NCI-H526 (cell line): ENCODE measurements around the gene KRTDAP.

Experiments
- DNase-seq, 2 experiments: peaks; one replicate each; lab custom pipeline; 2025; lab: John Stamatoyannopoulos, UW

KRTDAP gene

DNA sequence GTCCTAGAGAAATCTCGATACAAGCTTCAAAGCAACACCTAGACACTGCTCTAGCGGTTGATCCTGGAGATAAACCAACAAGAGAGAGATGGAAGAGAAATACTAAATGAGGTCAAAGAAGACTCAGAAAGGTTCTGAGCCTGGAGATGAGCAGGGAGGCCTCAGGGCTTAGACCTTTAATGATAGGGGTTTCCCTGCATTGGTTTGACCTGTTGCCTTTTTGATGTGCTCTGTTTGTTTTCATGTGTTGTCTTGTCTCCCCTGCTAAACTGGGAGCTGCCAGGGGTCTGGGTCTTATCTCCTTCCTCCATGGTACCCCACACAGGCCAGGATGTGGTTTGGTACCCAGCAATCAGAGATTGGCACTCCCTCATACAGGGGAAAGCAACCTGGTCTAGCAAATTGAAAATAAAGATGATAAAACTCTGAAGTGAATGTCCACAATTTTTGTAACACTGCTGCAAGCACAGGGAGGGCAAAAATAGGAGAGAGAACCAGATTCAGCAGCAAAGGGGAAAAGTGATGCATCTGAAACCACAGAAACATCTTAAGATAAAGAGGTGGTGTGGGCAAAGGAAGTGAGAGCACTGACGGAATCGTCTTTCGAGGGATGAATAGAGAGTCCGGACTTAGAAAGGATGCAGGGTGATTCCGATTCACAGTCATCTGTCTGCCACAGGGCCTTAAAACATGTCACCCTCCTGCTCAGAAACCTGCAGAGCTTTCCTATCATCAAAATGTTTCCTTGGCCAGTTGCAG lies 38.7 kb downstream of the KRTDAP start:
- DNase-seq, result no peak

DNA sequence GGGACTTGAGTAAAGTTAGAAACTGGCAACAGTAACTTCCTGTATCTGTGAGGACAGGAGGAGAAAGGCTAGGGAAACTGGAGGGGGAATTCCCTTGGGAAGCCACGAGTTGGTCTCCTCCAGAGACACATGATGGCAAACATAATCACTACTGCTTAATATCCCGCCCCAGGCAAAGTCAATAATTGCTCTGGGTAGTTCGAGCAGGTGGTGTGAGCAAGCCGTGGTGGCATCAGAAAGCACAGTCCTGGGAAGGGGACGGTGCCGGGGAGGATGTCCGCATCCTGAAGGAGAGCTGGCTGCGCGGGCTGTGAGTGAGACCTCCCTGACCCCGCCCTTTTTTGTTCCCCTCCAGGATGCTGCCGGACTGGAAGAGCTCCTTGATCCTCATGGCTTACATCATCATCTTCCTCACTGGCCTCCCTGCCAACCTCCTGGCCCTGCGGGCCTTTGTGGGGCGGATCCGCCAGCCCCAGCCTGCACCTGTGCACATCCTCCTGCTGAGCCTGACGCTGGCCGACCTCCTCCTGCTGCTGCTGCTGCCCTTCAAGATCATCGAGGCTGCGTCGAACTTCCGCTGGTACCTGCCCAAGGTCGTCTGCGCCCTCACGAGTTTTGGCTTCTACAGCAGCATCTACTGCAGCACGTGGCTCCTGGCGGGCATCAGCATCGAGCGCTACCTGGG lies 40.8 kb downstream of the KRTDAP start:
- peak; percentile 78 to 89 for DNase-seq

DNA sequence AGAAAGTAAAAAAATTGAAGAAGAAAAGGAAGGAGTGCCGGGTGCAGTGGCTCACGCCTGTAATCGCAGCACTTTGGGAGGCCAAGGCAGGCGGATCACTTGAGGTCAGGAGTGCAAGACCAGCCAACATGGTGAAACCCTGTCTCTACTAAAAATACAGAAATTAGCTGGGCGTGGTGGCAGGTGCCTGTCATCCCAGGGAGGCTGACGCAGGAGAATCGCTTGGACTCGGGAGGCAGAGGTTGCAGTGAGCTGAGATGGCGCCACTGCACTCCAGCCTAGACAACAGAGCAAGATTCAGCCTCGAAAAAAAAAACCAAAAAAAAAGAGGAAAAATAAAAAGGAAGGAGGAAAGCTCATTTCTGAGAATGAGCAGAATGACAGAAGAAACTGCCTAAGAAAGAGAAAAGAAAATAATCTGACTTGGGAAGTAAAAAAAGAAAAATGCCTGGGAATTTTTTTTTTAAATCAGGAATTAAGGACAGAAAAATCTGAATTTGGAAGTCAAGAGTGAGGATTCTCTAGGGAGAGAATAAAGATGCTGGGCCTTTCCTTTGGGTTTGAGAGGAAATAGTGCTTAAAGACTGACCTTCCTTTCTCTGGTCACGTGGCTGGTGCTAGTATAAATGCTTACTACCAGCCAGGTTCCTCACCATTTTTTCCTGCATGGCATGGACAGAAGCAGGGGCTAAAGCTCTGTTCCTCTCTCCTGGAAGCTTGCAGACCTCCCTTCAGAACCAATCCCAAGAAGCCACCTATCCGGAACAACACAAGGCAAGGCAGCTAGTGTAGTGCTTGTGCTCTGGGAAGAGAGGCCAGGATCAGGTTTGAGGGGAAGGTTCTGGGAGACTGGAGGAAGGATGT lies 42.4 kb downstream of the KRTDAP start, which contains the start of gene FFAR2:
TSS of gene FFAR2 (plus strand) at position 652 of the 864 bp plus-strand sequence. CDS start 1,458 bp downstream, outside the sequence.
- DNase-seq, result no peak

DNA sequence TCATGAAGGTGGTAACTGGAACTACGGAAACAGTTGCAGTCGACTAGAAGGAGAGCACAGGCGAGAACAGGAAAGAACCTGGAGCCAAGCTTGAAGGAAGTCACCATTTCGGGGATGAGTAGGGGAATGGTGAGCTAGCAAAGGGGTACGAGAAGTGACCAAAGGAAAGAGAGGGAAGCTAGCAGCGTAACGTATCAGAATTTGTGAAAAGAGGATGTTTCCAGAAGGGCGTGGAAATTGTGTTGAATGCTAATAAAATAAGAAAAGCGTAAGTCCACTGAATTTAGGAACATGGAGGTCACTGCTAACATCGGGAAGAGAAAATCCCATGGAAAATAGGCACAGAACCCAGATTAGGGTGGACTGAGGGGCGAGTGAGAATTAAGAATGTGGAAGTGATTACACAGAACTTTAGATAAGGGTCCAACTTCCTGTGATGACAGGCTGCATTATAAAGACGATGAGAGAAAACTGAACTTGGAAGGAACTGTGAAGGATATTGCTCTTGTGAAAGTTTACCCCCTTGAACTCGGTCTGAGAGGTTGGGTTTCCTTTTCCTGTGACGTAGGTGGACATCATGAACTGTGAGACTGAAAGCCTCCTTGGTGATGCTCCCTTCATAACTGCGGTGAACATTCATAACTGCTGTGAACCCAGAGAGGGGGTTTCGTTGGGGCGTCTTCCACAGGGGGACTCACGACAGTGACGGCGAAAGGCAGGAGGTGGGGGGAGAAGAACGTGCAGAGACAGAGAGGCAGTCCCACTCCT lies 44.3 kb downstream of the KRTDAP start:
- DNase-seq, result no peak

DNA sequence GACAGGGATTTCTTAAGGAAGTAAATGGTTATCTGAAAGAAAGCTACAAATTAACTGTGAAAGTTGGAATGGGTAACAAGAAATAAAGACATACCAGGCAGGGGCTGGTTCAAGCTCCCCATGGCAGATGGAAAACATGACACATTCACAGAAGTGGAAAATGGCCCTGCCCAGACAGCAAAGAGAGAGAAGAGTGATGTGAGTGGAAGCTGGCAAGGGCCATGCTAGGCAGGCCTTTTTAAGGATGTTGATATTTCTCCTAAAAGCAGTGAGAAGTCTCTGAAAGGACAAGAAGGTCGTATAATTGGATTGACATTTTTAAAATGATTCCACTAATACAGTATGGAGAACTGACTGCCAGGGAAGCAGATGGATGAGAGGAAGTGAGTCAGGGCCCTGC lies 45.5 kb downstream of the KRTDAP start:
- DNase-seq, result no peak

DNA sequence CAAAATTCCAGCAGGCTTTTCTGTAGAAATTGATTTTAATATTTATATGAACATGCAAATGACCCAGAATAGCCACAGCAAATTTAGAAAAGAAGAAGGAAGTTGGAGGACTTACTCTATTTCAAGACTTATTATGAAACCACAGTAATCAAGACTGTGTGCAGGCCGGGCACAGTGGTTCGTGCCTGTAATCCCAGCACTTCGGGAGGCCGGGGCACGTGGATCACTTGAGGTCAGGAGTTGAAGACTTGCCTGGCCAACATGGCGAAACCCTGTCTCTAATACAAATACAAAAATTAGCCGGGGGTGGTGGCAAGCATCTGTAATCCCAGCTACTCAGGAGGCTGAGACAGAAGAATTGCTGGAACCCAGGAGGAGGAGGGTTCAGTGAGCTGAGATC lies 48.2 kb downstream of the KRTDAP start:
- peak in 1 of 2 experiments; percentile 17 for DNase-seq

DNA sequence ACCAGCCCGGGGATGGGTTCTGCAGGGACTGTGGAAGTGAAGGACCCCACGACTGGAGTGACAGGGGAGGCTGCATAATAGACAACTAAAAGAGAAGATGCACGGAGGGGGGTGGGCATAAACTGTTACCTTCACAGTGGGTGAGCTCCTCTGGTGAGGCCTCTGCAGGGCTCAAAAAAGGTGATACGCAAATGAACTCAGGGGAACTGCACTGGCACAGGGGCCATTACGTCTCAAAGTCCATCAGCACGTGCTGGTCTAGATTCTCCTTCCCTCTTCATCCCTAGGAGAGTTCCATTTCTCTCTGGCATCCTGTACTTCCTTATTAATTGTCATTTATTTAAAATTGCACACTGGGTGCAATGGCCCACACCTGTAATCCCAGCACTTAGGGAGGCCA lies 50.3 kb downstream of the KRTDAP start:
- no peak for DNase-seq

DNA sequence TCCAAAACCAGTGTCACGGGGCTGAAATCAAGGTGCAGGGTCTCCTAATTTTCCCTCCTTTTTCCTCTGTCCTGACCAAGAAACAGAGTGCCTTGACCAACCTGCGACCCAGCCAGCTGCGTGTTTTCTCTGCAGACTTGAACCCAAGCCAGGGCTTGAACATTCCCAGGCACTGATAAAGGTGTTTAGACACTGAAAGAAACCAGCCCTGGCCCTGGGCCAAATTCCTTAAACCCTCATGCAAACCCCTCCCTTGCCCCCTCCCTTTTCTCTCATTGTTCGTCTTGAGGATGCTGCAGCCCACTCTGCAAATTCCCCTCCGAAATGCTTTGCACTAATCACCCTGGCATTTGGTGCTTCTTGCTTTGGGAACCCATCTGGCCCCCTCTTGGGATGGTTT lies 51.7 kb downstream of the KRTDAP start:
- no peak for DNase-seq

DNA sequence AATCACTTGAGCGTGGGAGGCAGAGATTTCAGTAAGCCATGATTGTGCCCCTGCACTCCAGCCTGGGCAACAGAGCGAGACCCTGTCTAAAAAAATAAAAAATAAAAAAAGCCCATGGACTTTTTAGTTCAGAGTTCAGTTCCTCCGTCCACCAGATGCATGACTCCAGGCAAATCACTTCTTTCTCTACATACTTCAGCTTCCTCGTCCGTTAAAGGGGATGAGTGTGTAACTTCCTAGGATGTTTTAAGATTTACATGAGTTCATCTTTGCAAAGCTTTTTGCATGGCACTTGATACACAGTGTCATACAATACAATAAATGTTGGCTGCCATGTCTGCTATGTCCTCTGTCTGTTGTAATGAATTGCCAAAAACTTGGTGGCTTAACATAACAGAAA lies 52.2 kb downstream of the KRTDAP start:
- no peak for DNase-seq

DNA sequence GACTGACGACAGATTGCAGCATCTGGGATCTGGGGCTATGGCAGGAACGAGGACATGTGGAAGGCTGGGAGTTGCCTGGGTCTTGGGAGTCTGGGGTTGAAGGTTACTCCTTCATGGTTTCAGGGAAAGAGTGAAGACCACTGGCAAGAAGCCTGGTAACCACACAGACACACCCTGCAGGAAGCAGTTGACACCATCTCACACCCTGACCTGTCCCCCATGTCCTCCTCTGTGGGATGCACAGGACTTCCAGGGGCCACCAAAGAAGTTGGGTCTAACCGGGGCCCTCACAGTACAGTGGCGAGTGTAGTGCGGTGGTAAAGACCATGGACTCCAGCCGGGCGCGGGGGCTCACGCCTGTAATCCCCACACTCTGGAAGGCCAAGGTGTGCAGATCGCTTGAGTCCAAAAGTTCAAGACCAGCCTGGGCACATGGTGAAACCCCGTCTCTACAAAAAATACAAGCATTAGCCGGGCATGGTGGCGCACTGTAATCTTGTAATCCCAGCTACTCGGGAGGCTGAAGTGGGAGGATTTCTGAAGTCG lies 52.8 kb downstream of the KRTDAP start:
- no peak for DNase-seq
